Measurements from ENCODE around the gene TMEM25. TPM values are rescaled to one million over a fixed set of nuclear protein-coding genes. Genes with fewer than 3 reads are reported as not detected.
"Not testable (repeated sequence)": the region's sequence is repeated elsewhere in the genome, so short reads cannot be mapped to it uniquely, and the experiment has no call there.

Gene TMEM25
- polyA plus RNA-seq, 1 experiment, result 22.5 TPM

DNA sequence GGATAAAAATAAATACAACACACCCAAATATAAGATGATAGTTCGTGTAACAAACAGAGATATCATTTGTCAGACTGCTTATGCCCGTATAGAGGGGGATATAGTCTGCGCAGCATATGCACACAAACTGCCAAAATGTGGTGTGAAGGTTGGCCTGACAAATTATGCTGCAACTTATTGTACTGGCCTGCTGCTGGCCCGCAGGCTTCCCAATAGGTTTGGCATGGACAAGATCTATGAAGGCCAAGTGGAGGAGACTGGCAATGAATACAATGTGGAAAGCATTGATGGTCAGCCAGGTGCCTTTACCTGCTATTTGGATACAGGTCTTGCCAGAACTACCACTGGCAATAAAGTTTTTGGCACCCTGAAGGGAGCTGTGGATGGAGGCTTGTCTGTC is 29.8 kb downstream of the TMEM25 start:
- Histone ChIP-seq H3K27ac (ENCODE audit: low read depth, low read length) (no peak overlapping the region), H3K9me3 (ENCODE audit: control insufficient read depth, insufficient read depth, low read length) (no peaks in the 10 kb centered on the region), H3K4me3 (ENCODE audit: low read depth, low read length) (no peak overlapping the region), H3K27me3 (ENCODE audit: control insufficient read depth, insufficient read depth, low read length) (no peaks in the 10 kb centered on the region)
- DNase-seq (ENCODE audit: low read depth, low spot score), result no peak
- TF ChIP-seq, protein P1, sequence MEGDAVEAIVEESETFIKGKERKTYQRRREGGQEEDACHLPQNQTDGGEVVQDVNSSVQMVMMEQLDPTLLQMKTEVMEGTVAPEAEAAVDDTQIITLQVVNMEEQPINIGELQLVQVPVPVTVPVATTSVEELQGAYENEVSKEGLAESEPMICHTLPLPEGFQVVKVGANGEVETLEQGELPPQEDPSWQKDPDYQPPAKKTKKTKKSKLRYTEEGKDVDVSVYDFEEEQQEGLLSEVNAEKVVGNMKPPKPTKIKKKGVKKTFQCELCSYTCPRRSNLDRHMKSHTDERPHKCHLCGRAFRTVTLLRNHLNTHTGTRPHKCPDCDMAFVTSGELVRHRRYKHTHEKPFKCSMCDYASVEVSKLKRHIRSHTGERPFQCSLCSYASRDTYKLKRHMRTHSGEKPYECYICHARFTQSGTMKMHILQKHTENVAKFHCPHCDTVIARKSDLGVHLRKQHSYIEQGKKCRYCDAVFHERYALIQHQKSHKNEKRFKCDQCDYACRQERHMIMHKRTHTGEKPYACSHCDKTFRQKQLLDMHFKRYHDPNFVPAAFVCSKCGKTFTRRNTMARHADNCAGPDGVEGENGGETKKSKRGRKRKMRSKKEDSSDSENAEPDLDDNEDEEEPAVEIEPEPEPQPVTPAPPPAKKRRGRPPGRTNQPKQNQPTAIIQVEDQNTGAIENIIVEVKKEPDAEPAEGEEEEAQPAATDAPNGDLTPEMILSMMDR (IDR thresholded peaks at IDR 0.05; ENCODE audit: low read depth, low read length), result no peak
- ChIA-PET CTCF (no interaction called here), POLR2A (no interaction called here)

GRCh38 chr11:118565051-118565450 is 34.1 kb downstream of the TMEM25 start:
- TF ChIP-seq, protein P1 (IDR thresholded peaks at IDR 0.05; ENCODE audit: low read depth, low read length), result no peak
- H3K27me3 ChIP-seq (ENCODE audit: control insufficient read depth, insufficient read depth, low read length), result no peaks in the 10 kb centered on the region
- ChIA-PET CTCF (interaction anchor here (0.6 kb wide), 1 partner anchor 576 kb away, joined by 3 read pairs; no protein-coding TSS in a partner anchor), POLR2A (no interaction called here)
- H3K9me3 ChIP-seq (ENCODE audit: control insufficient read depth, insufficient read depth, low read length), result no peaks in the 10 kb centered on the region
- H3K27ac ChIP-seq (ENCODE audit: low read depth, low read length), result no peak overlapping the region
- no peak for DNase-seq (ENCODE audit: low read depth, low spot score)
- H3K4me3 ChIP-seq (ENCODE audit: low read depth, low read length), result peak overlapping the region; percentile 64

DNA sequence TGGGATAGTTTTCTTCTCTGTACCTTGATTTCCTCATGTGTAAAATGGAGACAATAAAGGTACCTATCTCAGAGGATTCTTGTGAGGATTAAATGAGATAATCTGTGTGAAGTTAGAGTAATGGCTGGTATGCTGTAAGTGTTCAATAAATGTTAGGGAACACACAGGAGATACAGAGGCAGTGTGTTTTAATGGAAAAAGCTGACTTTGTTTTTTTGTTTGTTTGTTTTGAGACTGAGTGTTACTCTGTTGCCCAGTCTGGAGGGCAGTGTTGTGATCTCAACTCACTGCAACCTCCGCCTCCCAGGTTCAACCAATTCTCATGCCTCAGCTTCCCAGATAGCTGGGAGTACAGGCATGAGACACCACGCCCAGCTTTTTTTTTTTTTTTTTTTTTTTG is 38.7 kb downstream of the TMEM25 start:
- Histone ChIP-seq H3K4me3 (ENCODE audit: low read depth, low read length) (no peak overlapping the region), H3K27ac (ENCODE audit: low read depth, low read length) (no peak overlapping the region), H3K27me3 (ENCODE audit: control insufficient read depth, insufficient read depth, low read length) (no peaks in the 10 kb centered on the region), H3K9me3 (ENCODE audit: control insufficient read depth, insufficient read depth, low read length) (peaks cover 4% of the 10 kb centered on the region; the same call in 1 of the 2 replicates)
- ChIA-PET CTCF (interaction anchor here (1.7 kb wide), 1 partner anchor 42 kb away, joined by 3 read pairs; no protein-coding TSS in a partner anchor), POLR2A (interaction anchor here (0.6 kb wide), 2 partner anchors 71 to 762 kb away, joined by 3 to 5 read pairs; no protein-coding TSS in a partner anchor)
- TF ChIP-seq, protein P1 (IDR thresholded peaks at IDR 0.05; ENCODE audit: low read depth, low read length), result no peak
- no peak for DNase-seq (ENCODE audit: low read depth, low spot score)

DNA sequence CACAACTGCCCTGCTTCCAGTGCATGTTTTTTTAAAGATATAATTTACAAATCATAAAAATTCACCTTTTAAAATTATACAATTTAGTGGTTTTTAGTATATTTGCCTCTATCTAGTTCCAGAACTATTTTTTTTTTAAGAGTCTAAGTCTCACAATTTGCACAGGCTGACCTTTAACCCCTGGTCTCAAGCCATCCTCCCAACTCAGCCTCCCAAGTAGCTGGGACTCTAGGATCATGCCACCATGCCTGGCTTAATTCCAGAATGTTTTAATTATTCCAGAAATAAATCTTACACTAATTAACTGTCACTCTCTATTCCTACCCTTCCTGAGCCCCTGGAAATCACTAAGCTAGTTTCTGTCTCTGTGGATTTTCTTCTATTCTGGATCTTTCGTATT is 39.8 kb downstream of the TMEM25 start:
- H3K9me3 ChIP-seq (ENCODE audit: control insufficient read depth, insufficient read depth, low read length), result peaks cover 4% of the 10 kb centered on the region; the same call in 1 of the 2 replicates
- DNase-seq (ENCODE audit: low read depth, low spot score), result no peak
- CTCF ChIA-PET, result no interaction called here
- H3K4me3 ChIP-seq (ENCODE audit: low read depth, low read length), result no peak overlapping the region
- no peak overlapping the region for H3K27ac ChIP-seq (ENCODE audit: low read depth, low read length)
- H3K27me3 ChIP-seq (ENCODE audit: control insufficient read depth, insufficient read depth, low read length), result no peaks in the 10 kb centered on the region
- TF ChIP-seq, protein P1 (IDR thresholded peaks at IDR 0.05; ENCODE audit: low read depth, low read length), result no peak
- POLR2A ChIA-PET, result no interaction called here

DNA sequence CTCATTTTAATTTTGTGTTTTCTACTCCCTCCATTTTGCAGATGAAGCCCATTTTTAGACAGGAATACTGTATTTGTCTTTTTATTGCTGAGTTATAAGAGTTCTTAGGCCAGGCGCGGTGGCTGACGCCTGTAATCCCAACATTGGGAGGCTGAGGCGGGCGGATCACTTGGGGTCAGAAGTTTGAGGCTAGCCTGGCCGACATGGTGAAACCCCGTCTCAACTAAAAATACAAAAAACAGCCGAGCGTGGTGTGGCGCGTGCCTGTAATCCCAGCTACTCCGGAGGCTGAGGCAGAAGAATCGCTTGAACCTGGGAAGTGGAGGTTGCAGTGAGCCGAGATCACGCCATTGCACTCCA is 40.7 kb downstream of the TMEM25 start:
- ChIA-PET CTCF (interaction anchor here (0.6 kb wide), 1 partner anchor 84 kb away, joined by 3 read pairs; no protein-coding TSS in a partner anchor), POLR2A (interaction anchor here (0.7 to 2.0 kb wide), 6 partner anchors 9 to 211 kb away, joined by 3 to 9 read pairs (median 6); no protein-coding TSS in a partner anchor)
- DNase-seq (ENCODE audit: low read depth, low spot score); H3K27me3 ChIP-seq (ENCODE audit: control insufficient read depth, insufficient read depth, low read length); H3K9me3 ChIP-seq (ENCODE audit: control insufficient read depth, insufficient read depth, low read length): not testable (repeated sequence)
- H3K27ac ChIP-seq (ENCODE audit: low read depth, low read length), result peak overlapping the region; percentile 48
- H3K4me3 ChIP-seq (ENCODE audit: low read depth, low read length), result peak overlapping the region; percentile 94

All from AG04450 (cell line).